ENCODE measurements around the gene FFAR1.

Gene FFAR1

DNA sequence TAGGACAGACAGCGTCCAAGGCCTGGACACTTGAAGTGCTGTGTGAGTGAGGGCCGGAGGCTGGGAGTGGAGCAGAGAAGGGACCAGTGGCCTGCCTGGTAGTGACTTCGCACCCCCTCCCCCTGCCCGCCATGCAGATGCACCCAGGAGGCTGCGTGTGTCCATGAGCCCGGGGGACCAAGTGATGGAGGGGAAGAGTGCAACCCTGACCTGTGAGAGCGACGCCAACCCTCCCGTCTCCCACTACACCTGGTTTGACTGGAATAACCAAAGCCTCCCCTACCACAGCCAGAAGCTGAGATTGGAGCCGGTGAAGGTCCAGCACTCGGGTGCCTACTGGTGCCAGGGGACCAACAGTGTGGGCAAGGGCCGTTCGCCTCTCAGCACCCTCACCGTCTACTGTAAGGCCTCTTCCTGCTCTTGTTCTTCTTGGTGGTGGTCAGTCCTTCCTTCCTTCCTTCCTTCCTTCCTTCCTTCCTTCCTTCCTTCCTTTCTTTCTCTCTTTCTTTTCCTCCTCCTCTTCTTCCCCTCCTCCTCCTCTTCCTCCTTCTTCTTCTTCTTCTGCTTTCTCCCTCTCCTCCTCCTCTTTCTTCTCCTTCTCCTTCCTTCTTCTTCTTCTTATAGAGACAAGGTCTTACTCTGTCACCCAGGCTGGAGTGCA is 6.0 kb upstream of the FFAR1 start:
- TF ChIP-seq ZNF274 (IDR thresholded peaks at IDR 0.05; ENCODE audit: low read depth, low read length) = no peak
- H3K4me3 ChIP-seq (ENCODE audit: low read length) = no peak overlapping the region

DNA sequence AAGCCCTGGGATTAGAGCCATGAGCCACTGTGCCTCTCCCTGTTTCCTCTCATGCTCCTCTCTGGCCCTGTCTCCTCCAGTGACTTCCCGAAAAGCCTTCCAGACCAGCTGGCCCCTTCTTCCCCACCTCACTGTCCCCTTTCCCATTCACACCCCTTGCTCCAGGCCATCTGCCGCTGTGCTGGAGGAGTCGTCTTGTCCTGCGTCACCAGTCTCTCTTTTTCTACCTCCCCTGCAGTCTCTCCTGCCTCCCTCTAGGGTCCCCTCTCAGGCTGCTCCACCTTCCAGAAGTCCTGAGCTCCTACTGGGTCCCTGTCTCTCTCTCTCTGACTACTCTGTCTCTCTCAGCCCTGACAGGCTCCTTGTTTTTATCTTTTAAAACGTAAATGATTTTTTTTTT is 5.3 kb upstream of the FFAR1 start:
- TF ChIP-seq ZNF274 (IDR thresholded peaks at IDR 0.05; ENCODE audit: low read depth, low read length) = no peak
- no peak overlapping the region for H3K4me3 ChIP-seq (ENCODE audit: low read length)

DNA sequence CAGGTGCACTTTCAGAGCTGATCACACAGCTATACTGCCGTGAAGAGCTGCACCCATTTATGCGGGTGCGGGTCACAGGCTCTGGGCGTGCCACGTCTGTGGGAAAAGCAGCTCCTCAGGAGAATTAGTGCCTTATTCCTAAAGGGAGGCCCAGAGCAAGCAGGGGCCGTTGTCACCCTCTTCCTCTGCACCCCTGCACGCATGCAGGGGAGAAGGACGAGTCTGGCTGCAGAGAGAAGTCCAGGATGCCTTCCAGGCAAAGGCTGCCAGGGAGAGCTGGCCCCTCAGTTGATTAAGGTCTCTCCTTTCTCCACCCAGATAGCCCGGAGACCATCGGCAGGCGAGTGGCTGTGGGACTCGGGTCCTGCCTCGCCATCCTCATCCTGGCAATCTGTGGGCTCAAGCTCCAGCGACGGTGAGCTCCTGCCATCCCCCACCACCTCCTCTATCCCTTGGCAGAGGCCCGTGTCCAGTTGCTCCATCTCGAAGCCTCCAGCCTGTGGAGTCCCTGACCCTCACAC is 3.1 kb upstream of the FFAR1 start:
- no peak for TF ChIP-seq ZNF274 (IDR thresholded peaks at IDR 0.05; ENCODE audit: low read depth, low read length)
- no peak overlapping the region for H3K4me3 ChIP-seq (ENCODE audit: low read length)

DNA sequence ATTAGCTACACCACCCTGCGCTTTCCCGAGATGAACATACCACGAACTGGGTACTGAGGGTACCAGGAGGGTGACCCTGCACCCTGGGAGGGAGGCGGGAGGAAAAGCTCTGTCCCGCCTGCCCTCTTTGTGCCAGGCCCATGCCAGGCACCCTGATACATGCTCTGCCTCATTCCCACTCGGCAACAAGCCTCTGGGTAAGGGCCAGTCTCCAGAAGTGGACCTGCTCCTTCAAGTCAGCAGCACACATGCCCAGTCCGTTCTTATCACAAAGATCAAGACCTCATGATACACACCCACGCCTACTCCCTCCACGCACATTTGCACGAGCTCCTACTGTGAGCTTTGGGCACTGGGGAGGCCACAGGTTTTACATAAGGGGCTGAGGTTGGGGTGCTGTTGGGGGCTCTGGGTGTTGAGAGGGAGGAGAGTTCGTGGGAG is 2.0 kb upstream of the FFAR1 start:
- TF ChIP-seq ZNF274 (IDR thresholded peaks at IDR 0.05; ENCODE audit: low read depth, low read length) = no peak
- no peak overlapping the region for H3K4me3 ChIP-seq (ENCODE audit: low read length)

DNA sequence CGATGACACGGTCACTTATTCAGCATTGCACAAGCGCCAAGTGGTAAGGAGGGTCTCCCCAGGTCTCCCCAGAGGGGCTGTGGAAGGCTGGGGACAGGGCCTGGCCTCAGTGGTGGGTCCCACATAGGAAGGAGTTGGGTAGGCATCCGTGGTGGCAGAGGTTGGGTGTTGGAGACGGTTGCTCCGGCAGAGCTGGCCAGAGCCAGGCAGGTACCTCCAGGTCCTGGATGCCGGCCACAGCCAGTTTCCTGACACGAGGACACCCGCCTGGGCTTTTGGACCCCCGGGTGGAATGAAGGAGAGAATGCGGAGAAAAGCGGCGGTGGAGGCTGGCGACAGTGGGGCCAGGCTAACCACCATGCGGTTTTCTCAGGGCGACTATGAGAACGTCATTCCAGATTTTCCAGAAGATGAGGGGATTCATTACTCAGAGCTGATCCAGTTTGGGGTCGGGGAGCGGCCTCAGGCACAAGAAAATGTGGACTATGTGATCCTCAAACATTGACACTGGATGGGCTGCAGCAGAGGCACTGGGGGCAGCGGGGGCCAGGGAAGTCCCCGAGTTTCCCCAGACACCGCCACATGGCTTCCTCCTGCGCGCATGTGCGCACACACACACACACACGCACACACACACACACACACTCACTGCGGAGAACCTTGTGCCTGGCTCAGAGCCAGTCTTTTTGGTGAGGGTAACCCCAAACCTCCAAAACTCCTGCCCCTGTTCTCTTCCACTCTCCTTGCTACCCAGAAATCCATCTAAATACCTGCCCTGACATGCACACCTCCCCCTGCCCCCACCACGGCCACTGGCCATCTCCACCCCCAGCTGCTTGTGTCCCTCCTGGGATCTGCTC is 1.3 kb upstream of the FFAR1 start:
- H3K4me3 ChIP-seq (ENCODE audit: low read length) = no peak overlapping the region; the same call in 1 of the 2 replicates
- TF ChIP-seq ZNF274 (IDR thresholded peaks at IDR 0.05; ENCODE audit: low read depth, low read length) = no peak

DNA sequence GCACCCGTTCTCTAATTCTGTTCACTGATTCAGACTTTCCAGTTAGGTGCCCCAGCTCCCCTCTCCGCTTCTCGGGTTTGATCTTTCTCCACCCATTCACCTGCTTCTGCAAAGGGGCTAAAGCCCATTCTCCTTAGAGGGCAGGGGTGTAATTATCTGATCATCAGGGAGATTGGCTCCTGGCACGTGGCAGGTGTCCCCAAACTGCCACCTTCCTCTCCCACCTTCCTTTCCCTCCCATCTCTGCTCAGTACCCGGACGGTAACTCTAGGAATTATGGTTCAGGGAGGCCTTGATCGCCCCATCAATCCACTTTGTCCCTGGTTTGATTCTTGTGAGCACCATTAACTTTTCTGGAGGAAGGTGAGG is 212 bp downstream of the FFAR1 start:
- no peak for TF ChIP-seq ZNF274 (IDR thresholded peaks at IDR 0.05; ENCODE audit: low read depth, low read length)
- H3K4me3 ChIP-seq (ENCODE audit: low read length) = no peak overlapping the region

DNA sequence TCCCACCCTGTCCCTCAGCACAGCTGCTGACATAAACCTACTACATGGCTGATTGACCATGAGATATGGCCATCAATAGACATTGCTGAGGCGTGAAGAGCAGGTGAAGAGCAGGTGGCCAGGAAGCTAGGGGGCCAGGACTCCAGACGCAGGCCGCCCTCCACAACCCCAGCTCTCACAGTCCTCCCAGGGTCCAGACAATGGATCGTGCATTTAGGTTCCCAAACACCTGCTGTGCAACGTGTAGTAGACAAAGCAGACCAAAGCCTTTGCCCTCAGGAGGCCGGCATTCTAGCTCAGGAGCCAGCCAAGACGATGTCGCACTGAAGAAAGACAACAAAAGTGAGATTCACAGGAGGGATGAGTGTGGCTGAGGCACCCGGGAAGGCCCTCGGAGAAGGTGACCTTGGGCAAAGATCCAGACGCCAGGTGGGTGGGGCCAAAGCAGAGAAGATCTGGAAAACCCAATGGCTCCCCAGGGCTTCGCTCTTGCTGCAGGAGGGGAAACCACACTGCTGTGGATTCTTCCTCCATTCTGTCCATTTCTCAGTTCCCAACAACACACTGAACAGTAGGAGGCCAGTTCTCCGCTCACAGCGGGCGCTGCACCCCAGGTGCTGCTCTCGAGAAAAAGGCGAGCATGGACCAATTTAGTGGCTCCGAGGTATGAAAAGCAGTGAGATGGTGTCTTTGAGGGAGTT is 1.4 kb downstream of the FFAR1 start:
- TF ChIP-seq ZNF274 (IDR thresholded peaks at IDR 0.05; ENCODE audit: low read depth, low read length) = no peak
- no peak overlapping the region for H3K4me3 ChIP-seq (ENCODE audit: low read length)

DNA sequence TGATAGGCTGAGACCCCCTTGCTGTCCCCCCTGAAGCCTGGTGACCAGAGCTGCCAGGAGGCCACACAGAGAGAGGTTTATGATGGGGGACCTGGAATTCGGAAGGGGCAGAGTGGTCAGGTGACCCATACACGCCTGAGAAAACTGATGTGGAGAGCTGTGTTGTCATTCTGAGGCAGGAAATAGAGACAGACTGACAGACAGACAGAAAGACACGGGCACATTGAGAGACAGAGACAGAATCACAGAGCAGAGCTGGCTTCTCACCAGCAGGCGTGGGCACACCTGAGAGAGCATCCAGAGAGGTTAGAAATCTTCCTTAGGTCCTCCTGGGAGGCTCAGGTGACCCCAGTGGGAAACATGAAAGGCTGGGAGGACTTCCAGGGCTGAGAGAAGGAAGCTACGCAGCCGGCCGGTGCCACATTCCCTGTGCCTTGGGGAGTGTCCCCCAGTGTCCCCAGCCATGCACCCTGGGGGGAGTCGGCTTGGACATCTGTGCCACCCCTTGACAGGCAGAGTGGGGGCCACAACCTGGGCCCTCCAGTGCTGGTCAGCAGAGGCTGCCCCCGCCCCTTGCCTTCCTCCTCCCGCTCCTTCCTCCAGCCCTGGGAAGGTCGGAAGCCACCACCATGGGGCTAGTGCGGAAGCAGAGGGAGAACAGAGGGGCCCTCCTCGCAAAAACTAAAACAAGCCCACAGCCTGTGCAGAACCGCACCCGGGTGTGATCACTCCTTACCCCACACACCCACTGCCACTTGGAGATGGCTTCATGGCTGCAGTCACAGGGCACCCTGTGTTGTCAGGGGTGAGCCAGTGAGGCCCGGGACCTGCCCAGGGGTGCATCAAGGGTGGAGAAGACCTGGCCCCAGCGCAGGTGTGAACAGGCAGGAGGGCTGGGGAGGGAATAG is 2.2 kb downstream of the FFAR1 start:
- TF ChIP-seq ZNF274 (IDR thresholded peaks at IDR 0.05; ENCODE audit: low read depth, low read length) = no peak
- no peak overlapping the region for H3K4me3 ChIP-seq (ENCODE audit: low read length)

DNA sequence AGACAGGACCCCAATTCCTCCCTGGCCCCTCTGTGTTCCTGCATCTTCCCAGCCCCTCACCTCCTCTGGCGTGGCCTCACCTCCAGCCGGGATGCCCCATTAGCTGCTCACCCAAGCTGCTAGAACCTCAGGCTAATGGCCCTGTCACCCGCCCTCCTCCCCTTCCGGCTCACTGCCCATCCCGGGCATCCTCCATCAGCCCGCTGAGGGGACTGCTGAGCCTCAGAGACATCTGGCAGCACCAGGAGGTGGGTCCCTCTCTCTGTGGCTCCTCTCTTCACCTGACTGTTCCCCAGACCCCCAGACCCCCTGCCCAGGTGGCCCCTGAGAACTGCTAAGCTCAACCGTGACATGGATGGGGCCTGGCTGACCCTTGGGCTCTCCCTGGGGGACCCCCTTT is 2.9 kb downstream of the FFAR1 start:
- no peak for TF ChIP-seq ZNF274 (IDR thresholded peaks at IDR 0.05; ENCODE audit: low read depth, low read length)
- H3K4me3 ChIP-seq (ENCODE audit: low read length) = no peak overlapping the region

DNA sequence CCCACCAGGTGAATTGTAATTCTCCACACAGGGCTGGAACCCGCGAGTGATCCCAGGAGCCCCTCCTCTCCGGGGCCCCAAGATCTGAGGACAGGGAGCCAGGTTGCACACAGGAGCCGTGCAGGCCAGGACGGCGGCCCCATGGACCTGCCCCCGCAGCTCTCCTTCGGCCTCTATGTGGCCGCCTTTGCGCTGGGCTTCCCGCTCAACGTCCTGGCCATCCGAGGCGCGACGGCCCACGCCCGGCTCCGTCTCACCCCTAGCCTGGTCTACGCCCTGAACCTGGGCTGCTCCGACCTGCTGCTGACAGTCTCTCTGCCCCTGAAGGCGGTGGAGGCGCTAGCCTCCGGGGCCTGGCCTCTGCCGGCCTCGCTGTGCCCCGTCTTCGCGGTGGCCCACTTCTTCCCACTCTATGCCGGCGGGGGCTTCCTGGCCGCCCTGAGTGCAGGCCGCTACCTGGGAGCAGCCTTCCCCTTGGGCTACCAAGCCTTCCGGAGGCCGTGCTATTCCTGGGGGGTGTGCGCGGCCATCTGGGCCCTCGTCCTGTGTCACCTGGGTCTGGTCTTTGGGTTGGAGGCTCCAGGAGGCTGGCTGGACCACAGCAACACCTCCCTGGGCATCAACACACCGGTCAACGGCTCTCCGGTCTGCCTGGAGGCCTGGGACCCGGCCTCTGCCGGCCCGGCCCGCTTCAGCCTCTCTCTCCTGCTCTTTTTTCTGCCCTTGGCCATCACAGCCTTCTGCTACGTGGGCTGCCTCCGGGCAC is 3.9 kb downstream of the FFAR1 start:
- TF ChIP-seq ZNF274 (IDR thresholded peaks at IDR 0.05; ENCODE audit: low read depth, low read length) = no peak
- H3K4me3 ChIP-seq (ENCODE audit: low read length) = no peak overlapping the region

DNA sequence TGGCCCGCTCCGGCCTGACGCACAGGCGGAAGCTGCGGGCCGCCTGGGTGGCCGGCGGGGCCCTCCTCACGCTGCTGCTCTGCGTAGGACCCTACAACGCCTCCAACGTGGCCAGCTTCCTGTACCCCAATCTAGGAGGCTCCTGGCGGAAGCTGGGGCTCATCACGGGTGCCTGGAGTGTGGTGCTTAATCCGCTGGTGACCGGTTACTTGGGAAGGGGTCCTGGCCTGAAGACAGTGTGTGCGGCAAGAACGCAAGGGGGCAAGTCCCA is 4.4 kb downstream of the FFAR1 start:
- TF ChIP-seq ZNF274 (IDR thresholded peaks at IDR 0.05; ENCODE audit: low read depth, low read length) = no peak
- no peak overlapping the region for H3K4me3 ChIP-seq (ENCODE audit: low read length)

DNA sequence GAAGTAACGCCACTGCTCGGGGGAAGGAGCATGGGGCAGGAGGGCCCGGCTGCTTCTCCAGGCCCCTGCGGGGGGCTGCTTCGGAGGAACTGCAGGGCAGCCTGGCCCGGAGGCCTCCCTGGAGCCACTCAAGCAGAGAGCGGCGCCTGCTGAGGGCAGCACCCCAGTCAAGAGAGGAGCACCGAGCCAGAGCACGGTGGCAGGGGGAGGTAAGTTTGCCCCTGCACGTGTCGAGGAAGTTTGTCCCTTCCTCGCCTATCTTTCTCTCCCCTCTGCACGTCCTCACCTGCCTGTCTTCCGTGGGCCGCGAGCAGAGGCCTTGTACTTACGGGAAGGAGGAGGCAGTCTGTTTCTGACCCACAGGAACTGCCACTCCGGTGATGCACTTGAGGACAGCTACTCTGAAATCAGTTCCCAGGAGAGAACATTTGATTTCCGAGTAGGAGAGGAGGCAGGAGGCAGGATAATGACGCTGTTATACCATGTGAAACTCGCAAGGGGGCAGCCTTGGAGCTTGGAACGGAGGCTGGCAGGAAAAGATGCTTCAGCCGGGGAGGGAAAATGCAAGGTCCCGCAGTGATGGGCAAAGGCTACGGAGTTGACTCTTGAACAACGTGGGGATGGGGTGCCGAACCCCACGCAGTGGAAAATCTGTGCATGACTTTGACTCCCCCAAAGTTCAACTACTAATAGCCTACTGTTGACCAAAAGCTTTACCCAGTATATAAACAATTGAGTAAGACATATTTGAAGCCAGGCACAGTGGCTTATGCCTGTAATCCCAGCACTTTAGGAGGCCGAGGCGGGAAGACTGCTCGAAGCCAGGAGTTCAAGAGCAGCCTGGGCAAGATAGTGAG is 5.0 kb downstream of the FFAR1 start:
- TF ChIP-seq ZNF274 (IDR thresholded peaks at IDR 0.05; ENCODE audit: low read depth, low read length) = no peak

More for the DNA sequence above, 5.0 kb downstream of the FFAR1 start:
- no peak overlapping the region for H3K4me3 ChIP-seq (ENCODE audit: low read length)
